Right cardiac atrium (tissue), 5 donors: ENCODE measurements around the gene SPON1. TPM values are rescaled to one million over a fixed set of nuclear protein-coding genes. Genes with fewer than 3 reads are reported as not detected.

ENCODE experiments used
- ATAC-seq, 2 donors: fragments of 200-7000 bp; cut with Tn5 transposase; one replicate each; pipeline versions ENCODE4 v1.8.0 to v1.9.1; 2020; ENCODE audit warnings: moderate library complexity in 2 of 2, mild to moderate bottlenecking in 1 of 2
- DNase-seq, 3 donors: peaks; one replicate each; pipeline ENCODE4 v3.0.0-alpha.2; 2020
- H3K27ac ChIP-seq: one replicate; pipeline ENCODE4 v1.5.1; 2013; ENCODE audit warnings: mild to moderate bottlenecking, low read length, control low read depth, moderate library complexity
- H3K27me3 ChIP-seq: one replicate; pipeline ENCODE4 v1.6.1; 2013; ENCODE audit not compliant: control insufficient read depth, insufficient read depth
- H3K4me1 ChIP-seq: one replicate; pipeline ENCODE4 v1.6.1; 2013; ENCODE audit warnings: low read length; ENCODE audit not compliant: control insufficient read depth, insufficient read depth
- H3K4me3 ChIP-seq: one replicate; pipeline ENCODE4 v1.5.1; 2013; ENCODE audit warnings: low read length, control low read depth
- H3K9me3 ChIP-seq: one replicate; pipeline ENCODE4 v1.6.1; 2013; ENCODE audit warnings: low read length; ENCODE audit not compliant: control insufficient read depth
- WGBS: extraction: QIAGEN DNeasy Blood & Tissue Kit; methylation state at CpG from one replicate; pipeline ENCODE4 v1.1.7; 2013; 5-methylcytosine and 5-hydroxymethylcytosine counted together
- intact Hi-C, 4 donors: fragments of 100-400 bp; cut with DNase I; formaldehyde crosslinking; loops; one replicate each; pipeline versions ENCODE4 v1.11.0 to v1.14.0; 2022 to 2023
- polyA plus RNA-seq: library from polyadenylated mRNA; stranded (reverse); fragments of 200-250 nt; gene quantifications from one replicate; pipeline ENCODE4 v1.2.3, GENCODE V29; 2013
- total RNA-seq, 4 donors: library from RNA; stranded (reverse); fragmentation: NEBNext Ultra II Directional; extraction: Animal tissue kit (Norgen Biotek cat#: 25700); gene quantifications; one replicate each; pipeline ENCODE4 v1.2.1, GENCODE V29; 2021
- donor health status: healthy with polysubstance abuse.
- donor health status: DM: no; HTN: yes; CAD: no.
- donor health status: DM: no; HTN: no; CAD: no.
- donor health status: DM: no; HTN: yes; CAD: no; lungs with severe emphysema.
- donor health status: DM: yes; HTN: yes; CAD: no.

SPON1 gene
- total and polyA plus RNA-seq, 5 donors: 12.6 to 32.7 (median 24.7) TPM

- intact Hi-C loops: loop anchor here in 1 of 4 donors (5.0 kb wide), 1 partner anchor 133 kb away; no protein-coding TSS in a partner anchor
- H3K9me3 ChIP-seq: no peaks in the 10 kb centered on the region
- DNase-seq (no peak), ATAC-seq (peak in 1 of 2 donors; percentile 25)
- no peaks in the 10 kb centered on the region for H3K27me3 ChIP-seq
- 81% methylated on average over 4 of the region's 4 CpGs for WGBS
- peaks cover 9% of the 10 kb centered on the region for H3K4me1 ChIP-seq
- no peak overlapping the region for H3K27ac ChIP-seq
- H3K4me3 ChIP-seq: no peak overlapping the region
Measured at GRCh38 chr11:14309425-14310192, 347.1 kb downstream of the SPON1 start.

GRCh38 chr11:14310679-14311078 lies 348.2 kb downstream of the SPON1 start:
- intact Hi-C loops: no loop called here
- Histone ChIP-seq H3K4me3 (no peak overlapping the region), H3K4me1 (peaks cover 9% of the 10 kb centered on the region), H3K9me3 (no peaks in the 10 kb centered on the region), H3K27me3 (no peaks in the 10 kb centered on the region), H3K27ac (no peak overlapping the region)
- WGBS: 59% methylated on average over 1 of the region's 1 CpG
- no peak for DNase-seq
- no peak for ATAC-seq

- ATAC-seq: no peak
- intact Hi-C loops: no loop called here
- no peak for DNase-seq
- no peaks in the 10 kb centered on the region for H3K27me3 ChIP-seq
- H3K27ac ChIP-seq: no peak overlapping the region
- WGBS: 87% methylated on average over 4 of the region's 4 CpGs
- peaks cover 9% of the 10 kb centered on the region for H3K4me1 ChIP-seq
- H3K9me3 ChIP-seq: no peaks in the 10 kb centered on the region
- H3K4me3 ChIP-seq: no peak overlapping the region
Measured at GRCh38 chr11:14312736-14313438, 350.4 kb downstream of the SPON1 start.

- DNase-seq (no peak), ATAC-seq (no peak)
- Histone ChIP-seq H3K9me3 (no peaks in the 10 kb centered on the region), H3K27me3 (no peaks in the 10 kb centered on the region), H3K4me3 (no peak overlapping the region), H3K27ac (no peak overlapping the region), H3K4me1 (peaks cover 9% of the 10 kb centered on the region)
- WGBS: 92% methylated on average over 2 of the region's 2 CpGs
- intact Hi-C loops: no loop called here
Measured at GRCh38 chr11:14314127-14314526, 351.6 kb downstream of the SPON1 start.

- Histone ChIP-seq H3K4me3 (no peak overlapping the region), H3K4me1 (peaks cover 5% of the 10 kb centered on the region), H3K27ac (no peak overlapping the region), H3K27me3 (no peaks in the 10 kb centered on the region), H3K9me3 (no peaks in the 10 kb centered on the region)
- ATAC-seq: no peak
- 96% methylated on average over 2 of the region's 2 CpGs for WGBS
- DNase-seq: no peak
- intact Hi-C loops: no loop called here
Measured at GRCh38 chr11:14315130-14315529, 352.6 kb downstream of the SPON1 start.
